H9 (cell line): ENCODE measurements around the gene TEX22. TPM values are rescaled to one million over a fixed set of nuclear protein-coding genes. Genes with fewer than 3 reads are reported as not detected.

Experiments
- DNase-seq: peaks from one replicate; pipeline ENCODE4 v3.0.0-alpha.2; 2017
- H2AFZ ChIP-seq: one replicate; pipeline ENCODE4 v1.6.1; 2013; ENCODE audit warnings: mild to moderate bottlenecking, low read length, control low read depth, moderate library complexity
- H2AK5ac ChIP-seq: 2 replicates; pipeline ENCODE4 v1.6.1; 2013; ENCODE audit warnings: low read length, control low read depth, mixed read lengths; ENCODE audit not compliant: insufficient read length
- H2BK120ac ChIP-seq: one replicate; pipeline ENCODE4 v1.6.1; 2013; ENCODE audit warnings: low read depth, mild to moderate bottlenecking, low read length, control low read depth, inconsistent platforms; ENCODE audit not compliant: poor library complexity, severe bottlenecking
- H2BK12ac ChIP-seq: 2 replicates; pipeline ENCODE4 v1.6.1; 2013; ENCODE audit warnings: low read length, control low read depth, mixed read lengths, low read depth; ENCODE audit not compliant: insufficient read length
- H2BK15ac ChIP-seq: 2 replicates; pipeline ENCODE4 v1.6.1; 2013; ENCODE audit warnings: low read depth, low read length, control low read depth
- H2BK20ac ChIP-seq: one replicate; pipeline ENCODE4 v1.6.1; 2013; ENCODE audit warnings: low read depth, mild to moderate bottlenecking, low read length, control low read depth, inconsistent platforms; ENCODE audit not compliant: poor library complexity, severe bottlenecking
- H2BK5ac ChIP-seq: 2 replicates; pipeline ENCODE4 v1.6.1; 2013; ENCODE audit warnings: low read length, control low read depth, mixed read lengths; ENCODE audit not compliant: insufficient read length
- H3K14ac ChIP-seq: 2 replicates; pipeline ENCODE4 v1.6.1; 2013; ENCODE audit warnings: low read length, control low read depth; ENCODE audit not compliant: insufficient read depth
- H3K18ac ChIP-seq: 2 replicates; pipeline ENCODE4 v1.6.1; 2013; ENCODE audit warnings: low read depth, mild to moderate bottlenecking, mixed read lengths, low read length, control low read depth; ENCODE audit not compliant: insufficient read length
- H3K23ac ChIP-seq: 2 replicates; pipeline ENCODE4 v1.6.1; 2013; ENCODE audit warnings: low read length, control low read depth, mixed read lengths, low read depth; ENCODE audit not compliant: insufficient read length
- H3K23me2 ChIP-seq: 2 replicates; pipeline ENCODE4 v1.6.1; 2013; ENCODE audit warnings: low read depth, mild to moderate bottlenecking, mixed read lengths, low read length, control low read depth; ENCODE audit not compliant: insufficient read length, poor library complexity, severe bottlenecking
- H3K27ac ChIP-seq: 2 replicates; pipeline ENCODE4 v1.5.1; 2013; ENCODE audit warnings: low read length, control low read depth, mixed read lengths, low read depth; ENCODE audit not compliant: insufficient read length
- H3K27me3 ChIP-seq: 2 replicates; pipeline ENCODE4 v1.6.1; 2013; ENCODE audit warnings: low read length, control low read depth, inconsistent platforms; ENCODE audit not compliant: insufficient read depth
- H3K4ac ChIP-seq: 2 replicates; pipeline ENCODE4 v1.6.1; 2013; ENCODE audit warnings: low read depth, mild to moderate bottlenecking, control low read depth, inconsistent platforms, low read length, moderate library complexity
- H3K4me1 ChIP-seq: 2 replicates; pipeline ENCODE4 v1.6.1; 2013; ENCODE audit warnings: low read length, control low read depth, inconsistent platforms; ENCODE audit not compliant: insufficient read depth
- H3K4me2 ChIP-seq: 2 replicates; pipeline ENCODE4 v1.6.1; 2013; ENCODE audit warnings: low read length, control low read depth, mixed read lengths; ENCODE audit not compliant: insufficient read length, insufficient read depth
- H3K56ac ChIP-seq: 2 replicates; pipeline ENCODE4 v1.6.1; 2013; ENCODE audit warnings: low read depth, mild to moderate bottlenecking, mixed read lengths, low read length, control low read depth; ENCODE audit not compliant: insufficient read length
- H3K79me1 ChIP-seq: 2 replicates; pipeline ENCODE4 v1.6.1; 2013; ENCODE audit warnings: low read depth, mild to moderate bottlenecking, moderate library complexity, low read length, control low read depth, inconsistent platforms; ENCODE audit not compliant: insufficient read depth, poor library complexity, severe bottlenecking
- H3K79me2 ChIP-seq: 2 replicates; pipeline ENCODE4 v1.6.1; 2013; ENCODE audit warnings: low read length, control low read depth, inconsistent platforms; ENCODE audit not compliant: insufficient read depth
- H3K9ac ChIP-seq: 2 replicates; pipeline ENCODE4 v1.6.1; 2013; ENCODE audit warnings: low read length, control low read depth, mixed read lengths; ENCODE audit not compliant: insufficient read length; ENCODE audit errors: extremely low read depth
- H3K9me3 ChIP-seq: one replicate; pipeline ENCODE4 v1.6.1; 2013; ENCODE audit warnings: low read depth, low read length, inconsistent platforms; ENCODE audit not compliant: control insufficient read depth
- H3T11ph ChIP-seq: one replicate; pipeline ENCODE4 v1.6.1; 2013; ENCODE audit warnings: mild to moderate bottlenecking, low read length, control low read depth, inconsistent platforms
- H4K20me1 ChIP-seq: one replicate; pipeline ENCODE4 v1.6.1; 2013; ENCODE audit not compliant: control insufficient read depth, insufficient read length, insufficient read depth
- H4K5ac ChIP-seq: 2 replicates; pipeline ENCODE4 v1.6.1; 2013; ENCODE audit warnings: low read depth, mild to moderate bottlenecking, mixed read lengths, low read length, control low read depth; ENCODE audit not compliant: insufficient read length
- H4K8ac ChIP-seq: replicated peaks from 2 replicates; pipeline ENCODE4 v1.6.1; 2013; ENCODE audit warnings: low read length, control low read depth, mixed read lengths, low read depth; ENCODE audit not compliant: insufficient read length
- H4K91ac ChIP-seq: 2 replicates; pipeline ENCODE4 v1.6.1; 2013; ENCODE audit warnings: low read depth, mild to moderate bottlenecking, moderate library complexity, mixed read lengths, low read length, control low read depth; ENCODE audit not compliant: insufficient read length
- H3K27ac Mint-ChIP-seq, 3 experiments: 2 replicates in 2 of 3; 3 replicates in 1 of 3; pipeline ENCODE4 v1.8.0; 2020 to 2021; ENCODE audit warnings: mixed read lengths in 3 of 3, mild to moderate bottlenecking in 1 of 3, moderate library complexity in 1 of 3
- H3K27me3 Mint-ChIP-seq: 2 replicates; pipeline ENCODE4 v1.8.0; 2021; ENCODE audit warnings: low read depth, mild to moderate bottlenecking, moderate library complexity, mixed read lengths
- H3K36me3 Mint-ChIP-seq, 3 experiments: 2 replicates in 2 of 3; 3 replicates in 1 of 3; pipeline ENCODE4 v1.8.0; 2020 to 2021; ENCODE audit warnings: low read depth in 3 of 3, mixed read lengths in 3 of 3; ENCODE audit not compliant: insufficient read depth in 1 of 3
- H3K4me1 Mint-ChIP-seq, 2 experiments: 2 replicates each; pipeline ENCODE4 v1.8.0; 2020; ENCODE audit warnings: mixed read lengths in 2 of 2
- H3K4me3 Mint-ChIP-seq, 2 experiments: 2 replicates in 1 of 2; 3 replicates in 1 of 2; pipeline ENCODE4 v1.8.0; 2020 to 2021; ENCODE audit warnings: mild to moderate bottlenecking in 2 of 2, mixed read lengths in 2 of 2, moderate library complexity in 1 of 2
- H3K9me3 Mint-ChIP-seq, 2 experiments: 2 replicates in 1 of 2; 3 replicates in 1 of 2; pipeline ENCODE4 v1.8.0; 2020; ENCODE audit warnings: mild to moderate bottlenecking in 2 of 2, mixed read lengths in 2 of 2, moderate library complexity in 1 of 2
- CTCF ChIP-seq: fragments of 200-600 bp; sonication (generic); conservative IDR thresholded peaks from 3 replicates; pipeline ENCODE4 v1.8.0; 2021; ENCODE audit warnings: antibody characterized with exemption, mild to moderate bottlenecking
- WGBS: extraction: QIAGEN DNeasy Blood & Tissue Kit; methylation state at CpG from one replicate; pipeline ENCODE4 v1.1.7; 2013; ENCODE audit warnings: missing lambda C conversion rate, low lambda C conversion rate, mixed read lengths; ENCODE audit not compliant: insufficient read length; ENCODE audit errors: extremely low coverage; 5-methylcytosine and 5-hydroxymethylcytosine counted together
- total RNA-seq: library from RNA; stranded (reverse); gene quantifications from 2 replicates; pipeline ENCODE4 v1.2.1, GENCODE V29; 2021

The TEX22 gene
- total RNA-seq, 1 experiment from 2014 or later = 0.83 TPM

GRCh38 chr14:105385698-105386365 is 12.5 kb upstream of the TEX22 start:
- Histone ChIP-seq H4K20me1 (no peaks in the 10 kb centered on the region), H4K5ac (no peak overlapping the region), H4K8ac (no peak overlapping the region), H2AK5ac (no peak overlapping the region), H3T11ph (no peak overlapping the region), H2AFZ (no peak overlapping the region), H3K56ac (no peak overlapping the region), H2BK12ac (no peak overlapping the region), H3K23me2 (no peaks in the 10 kb centered on the region), H2BK20ac (no peak overlapping the region), H3K27me3 (no peaks in the 10 kb centered on the region), H3K79me1 (no peaks in the 10 kb centered on the region), H3K9me3 (no peaks in the 10 kb centered on the region), H2BK5ac (no peak overlapping the region), H3K4me2 (no peak overlapping the region), H3K4ac (no peak overlapping the region), H2BK15ac (no peak overlapping the region), H4K91ac (no peak overlapping the region), H3K79me2 (no peaks in the 10 kb centered on the region), H3K14ac (no peak overlapping the region), H3K4me1 (no peaks in the 10 kb centered on the region), H3K23ac (no peak overlapping the region), H3K18ac (no peak overlapping the region), H3K27ac (no peak overlapping the region), H3K9ac (no peak overlapping the region), H2BK120ac (no peak overlapping the region)
- Mint-ChIP-seq H3K27me3 (no peaks in the 10 kb centered on the region), H3K4me3 (no peak overlapping the region), H3K36me3 (peaks cover 10 to 20% (median 18%) of the 10 kb centered on the region in 3 experiments; a peak in 6 of 7 replicates), H3K9me3 (no peaks in the 10 kb centered on the region), H3K27ac (no peak overlapping the region), H3K4me1 (no peaks in the 10 kb centered on the region)
- TF ChIP-seq CTCF = no peak
- WGBS = no CpG with 5 or more reads among the region's 22 CpGs
- DNase-seq = no peak
